HUDEP-2 (cell line): ENCODE data around the gene SHC3.
A peak's percentile ranks its signal among the peaks of the same experiment; 100 is the strongest.

ENCODE experiments used
- DNase-seq, 76 experiments: peaks; one replicate each; lab custom pipeline; 2025; ENCODE audit not compliant: unreplicated experiment in 76 of 76; lab: John Stamatoyannopoulos, UW

Gene SHC3

GRCh38 chr9:89113851-89114250 is 64.8 kb downstream of the SHC3 start:
- DNase-seq: no peak

DNA sequence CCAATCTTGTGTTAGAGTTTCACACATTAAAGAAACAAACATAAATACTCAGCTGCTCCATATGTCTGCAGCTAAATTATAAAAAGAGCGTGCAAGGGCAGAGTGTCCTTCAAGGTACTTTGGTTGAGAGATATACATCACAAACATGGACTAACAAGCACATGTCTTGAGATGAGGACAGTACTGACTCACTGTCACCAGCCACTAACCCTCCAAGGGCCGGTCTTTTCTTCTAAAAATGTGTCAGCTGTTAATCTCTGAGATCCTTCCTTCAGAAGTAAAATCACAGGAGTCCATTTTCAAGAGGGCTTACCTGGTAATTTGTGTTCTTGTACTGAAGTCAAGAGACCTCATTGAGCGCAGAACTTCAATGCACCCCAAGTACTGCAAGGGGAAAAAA is 66.4 kb downstream of the SHC3 start:
- DNase-seq: no peak

- no peak for DNase-seq
Measured at GRCh38 chr9:89109666-89110065, 69.0 kb downstream of the SHC3 start.

DNA sequence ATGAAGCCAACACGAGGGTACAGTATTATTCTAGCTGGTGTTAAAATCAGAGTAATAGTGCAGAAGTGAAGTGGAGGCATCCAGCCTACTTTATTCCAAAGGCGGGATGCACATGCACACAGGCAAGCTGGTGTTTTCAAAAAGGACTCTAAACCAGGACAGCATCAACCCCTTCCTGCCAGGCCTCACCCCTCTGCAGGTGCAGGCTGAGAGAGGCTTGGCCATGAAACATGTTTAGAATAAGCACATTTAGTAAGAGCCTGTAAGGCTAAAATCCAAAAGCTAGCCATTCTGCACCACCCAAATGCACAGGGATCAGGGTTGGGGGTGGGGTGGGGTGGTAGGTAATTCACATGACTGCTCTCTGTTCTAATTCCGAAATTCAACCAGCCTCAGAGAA is 71.2 kb downstream of the SHC3 start:
- DNase-seq: no peak

GRCh38 chr9:89106224-89106851 is 72.3 kb downstream of the SHC3 start:
- DNase-seq: no peak

- DNase-seq: no peak
Measured at GRCh38 chr9:89104821-89105220, 73.8 kb downstream of the SHC3 start.

DNA sequence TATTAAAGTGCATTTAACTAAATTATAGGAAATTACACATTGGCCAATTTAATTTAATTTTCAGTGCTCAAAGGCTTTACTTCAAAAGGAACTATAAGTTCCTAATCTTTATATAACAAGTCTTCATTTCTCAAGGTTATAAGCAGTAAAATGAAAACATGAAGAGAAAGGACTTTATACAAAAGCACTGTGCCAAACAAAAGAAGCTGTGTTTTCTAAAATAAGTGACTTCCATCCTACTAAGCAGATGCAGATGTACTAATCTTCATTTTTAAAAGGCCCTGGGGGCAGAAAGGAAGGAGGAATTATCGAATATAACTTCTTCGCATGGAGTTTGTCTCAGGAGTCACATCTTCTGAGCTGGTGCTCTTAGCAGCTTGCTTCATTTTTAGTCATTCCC is 81.4 kb downstream of the SHC3 start:
- no peak for DNase-seq

DNA sequence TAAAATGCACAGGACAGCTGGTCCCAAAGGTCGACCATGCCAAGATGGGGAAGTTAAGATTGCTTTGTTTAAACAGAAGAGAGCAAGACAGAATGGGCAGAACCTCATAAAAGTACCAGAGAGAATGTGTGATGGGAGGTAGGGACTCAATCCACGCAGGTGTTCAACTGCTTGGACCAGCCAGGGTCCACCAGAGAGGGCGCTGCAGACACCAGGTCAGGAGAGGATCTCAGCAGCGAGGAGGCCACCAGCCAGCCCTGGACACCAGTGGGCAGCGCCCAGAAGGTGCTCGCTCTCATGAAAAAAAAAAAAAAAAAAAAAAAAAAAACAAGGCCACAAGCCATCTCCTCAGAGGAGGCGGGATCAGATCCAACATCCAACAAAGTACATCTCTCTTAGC is 81.8 kb downstream of the SHC3 start:
- no peak for DNase-seq

DNA sequence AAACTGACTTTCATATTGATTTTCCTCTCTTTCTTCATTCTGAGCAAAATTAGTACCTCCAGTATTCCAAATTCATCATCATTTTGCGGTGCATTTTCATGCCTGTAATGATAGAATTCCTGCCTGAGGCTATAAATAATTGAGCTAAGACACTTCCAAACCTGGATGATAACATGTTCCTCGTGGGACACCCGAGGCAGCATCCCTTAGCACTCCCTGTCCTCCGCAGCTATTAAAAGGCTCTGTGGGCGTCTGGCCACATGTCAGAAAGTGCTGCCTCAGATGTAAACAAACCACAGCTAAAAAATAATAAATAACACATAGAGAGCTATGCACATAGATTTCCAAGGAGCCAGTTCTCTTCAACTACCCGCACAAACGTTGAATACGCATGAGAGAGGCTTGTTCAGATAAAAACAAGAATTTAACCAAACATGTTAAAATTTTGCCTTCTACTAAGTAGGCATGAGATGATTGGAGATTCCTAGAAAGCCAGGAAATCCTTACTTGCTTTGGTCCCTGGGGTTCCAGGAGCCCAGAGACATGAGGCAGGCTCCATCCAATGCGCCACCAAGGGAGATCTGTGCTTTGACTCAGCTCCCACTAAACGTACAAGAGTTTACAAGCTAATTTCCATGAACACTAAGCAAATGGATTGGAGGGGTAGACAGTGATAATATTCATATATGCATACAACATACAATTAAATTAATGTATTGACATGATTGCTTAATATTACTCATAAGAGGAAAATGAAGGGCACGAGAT is 82.7 kb downstream of the SHC3 start:
- no peak for DNase-seq

DNA sequence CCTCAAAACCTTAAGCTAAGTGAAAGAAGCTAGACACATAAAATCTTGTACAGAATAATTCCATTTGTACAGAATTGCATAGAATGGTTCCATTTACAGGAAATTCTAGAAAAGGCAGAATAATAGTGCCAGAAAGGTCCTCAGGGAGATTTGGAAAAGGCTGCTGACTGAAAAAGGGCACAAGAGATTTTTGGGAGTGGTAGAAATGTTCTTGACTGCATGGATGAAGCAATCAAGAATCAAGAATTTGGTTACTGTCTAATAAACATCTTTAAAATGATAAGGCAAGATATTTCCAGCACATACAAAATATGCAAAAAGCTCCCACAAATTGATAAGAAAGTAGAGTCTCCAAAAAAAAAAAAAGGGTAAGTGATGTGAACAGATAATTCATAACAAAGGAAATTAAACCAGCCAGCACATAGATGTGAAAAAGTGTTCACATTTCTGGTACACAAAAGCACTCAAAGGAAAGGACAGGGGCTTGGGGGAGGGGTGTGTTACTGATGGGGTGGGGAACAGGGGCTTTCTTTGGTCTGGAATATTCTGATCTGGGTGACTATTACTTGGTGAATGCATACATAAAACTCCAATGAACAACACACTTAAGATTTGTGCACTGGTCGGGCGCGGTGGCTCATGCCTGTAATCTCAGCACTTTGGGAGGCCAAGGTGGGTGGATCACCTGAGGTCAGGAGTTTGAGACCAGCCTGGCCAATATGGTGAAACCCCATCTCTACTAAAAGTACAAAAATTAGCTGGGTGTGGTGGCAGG is 85.2 kb downstream of the SHC3 start:
- no peak for DNase-seq

GRCh38 chr9:89089176-89089575 is 89.4 kb downstream of the SHC3 start:
- no peak for DNase-seq

- no peak for DNase-seq
Measured at GRCh38 chr9:89083626-89084025, 95.0 kb downstream of the SHC3 start.

DNA sequence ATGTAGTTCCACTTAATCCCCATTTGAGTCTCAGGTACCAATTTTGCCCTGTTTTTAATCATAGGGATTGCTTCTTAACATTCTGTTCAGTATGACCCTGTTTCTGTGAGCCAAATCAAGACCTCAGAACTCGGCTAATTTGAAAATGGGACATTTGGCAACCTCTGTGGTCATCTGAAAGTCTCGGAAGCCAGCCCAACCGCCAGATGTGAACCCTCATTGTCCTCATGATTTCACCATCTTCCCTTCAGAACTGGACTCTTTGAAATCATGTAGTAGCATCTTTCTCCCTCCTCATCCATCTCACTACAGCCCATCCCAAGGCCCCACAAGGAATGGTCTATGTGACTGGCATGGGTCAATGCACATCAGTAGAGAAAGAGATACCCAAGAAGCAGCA is 98.4 kb downstream of the SHC3 start:
- no peak for DNase-seq

DNA sequence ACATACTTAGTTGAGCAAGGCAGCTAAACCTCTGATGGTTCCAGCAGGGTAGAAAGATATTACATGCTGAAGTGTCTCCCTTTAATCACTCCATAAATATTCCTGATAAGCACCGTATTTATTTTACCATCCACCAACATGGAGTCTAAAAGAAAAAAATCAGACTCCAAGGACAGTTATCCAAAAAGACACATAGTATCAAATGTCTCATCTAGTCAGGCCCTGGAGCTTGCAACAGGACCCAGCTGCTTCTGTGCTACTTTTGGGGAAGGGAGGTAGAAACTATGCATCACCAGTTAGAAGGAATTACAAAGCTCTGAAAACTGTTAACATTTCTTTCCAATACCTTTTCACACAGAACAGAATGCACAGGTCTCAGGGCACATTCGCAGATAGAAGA is 99.2 kb downstream of the SHC3 start:
- DNase-seq: no peak

DNA sequence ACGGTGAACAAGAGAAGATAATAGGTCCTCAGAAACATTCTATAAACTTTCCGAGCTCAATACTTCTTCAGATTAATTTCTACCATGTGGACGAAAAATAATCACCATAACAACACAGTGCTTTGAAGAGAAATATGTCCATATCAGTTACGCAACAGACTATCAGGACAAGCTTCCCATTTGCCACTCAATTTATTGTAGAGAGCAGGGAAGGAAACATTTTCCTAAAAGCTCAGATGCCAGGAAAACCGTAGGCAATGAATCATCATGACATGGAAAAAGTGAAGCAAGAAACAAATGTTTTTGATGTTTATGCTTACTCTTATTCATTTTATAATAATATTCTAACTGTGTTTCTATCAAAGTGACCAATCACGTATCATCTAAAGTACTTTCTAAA is 99.8 kb downstream of the SHC3 start:
- DNase-seq: no peak

- DNase-seq: no peak
Measured at GRCh38 chr9:89078421-89078820, 100.2 kb downstream of the SHC3 start.

- peak in 63 of 76 experiments; percentile 7 to 83 (median 38) for DNase-seq
Measured at GRCh38 chr9:89077519-89077918, 101.1 kb downstream of the SHC3 start.

DNA sequence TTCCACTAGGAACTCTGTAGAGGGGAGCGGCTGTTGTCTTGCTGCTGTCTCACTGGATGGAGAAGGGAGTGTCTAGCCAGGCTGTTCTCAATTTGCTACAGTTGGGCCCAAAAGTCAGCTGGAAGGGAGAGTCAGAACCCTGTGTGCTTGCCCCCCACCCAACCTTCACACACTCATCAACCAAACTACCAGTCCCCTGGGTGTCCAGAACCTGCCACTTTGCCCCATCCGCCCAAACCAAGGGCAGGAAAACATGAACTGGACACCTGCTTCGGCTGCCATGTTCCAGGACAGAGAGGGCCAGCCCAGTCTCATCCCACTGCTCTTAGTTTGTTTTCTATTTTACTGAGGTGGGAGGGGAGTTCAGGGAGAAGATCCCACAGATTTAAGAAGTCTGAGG is 105.2 kb downstream of the SHC3 start:
- no peak for DNase-seq

GRCh38 chr9:89071591-89071990 is 107.0 kb downstream of the SHC3 start:
- DNase-seq: peak in 73 of 76 experiments; percentile 30 to 96 (median 72)

- DNase-seq: no peak
Measured at GRCh38 chr9:89066835-89067234, 111.8 kb downstream of the SHC3 start.

- no peak for DNase-seq
Measured at GRCh38 chr9:89065921-89066320, 112.7 kb downstream of the SHC3 start.

DNA sequence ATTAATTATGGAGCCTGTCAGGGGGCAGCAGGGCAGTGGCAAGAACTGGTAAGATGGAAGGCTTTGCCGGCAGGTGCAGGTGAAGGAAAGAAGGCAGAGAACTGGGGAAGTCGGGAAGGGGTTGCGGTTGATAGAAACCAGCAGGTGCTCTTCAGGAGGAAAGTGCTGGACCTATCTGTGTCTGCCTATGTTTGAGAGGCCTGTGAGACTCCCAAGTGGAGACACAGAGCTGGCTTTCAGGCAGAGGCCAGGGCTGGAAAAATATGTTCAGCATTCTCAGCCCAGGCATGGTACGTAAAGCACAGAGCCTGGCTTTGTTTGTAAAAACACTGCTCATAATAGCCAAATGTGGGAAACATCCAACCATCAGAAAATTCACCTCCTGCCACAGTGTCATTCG is 117.8 kb downstream of the SHC3 start:
- DNase-seq: no peak
